Thoracic aorta (tissue), 2 donors: ENCODE results near the gene SPRY4. TPM values are rescaled to one million over a fixed set of nuclear protein-coding genes. Genes with fewer than 3 reads are reported as not detected.

Experiments
- ATAC-seq: fragments of 150-250 bp; one replicate; pipeline ENCODE4 v1.8.0; 2017; ENCODE audit warnings: low read depth; ENCODE audit not compliant: insufficient number of reproducible peaks, low FRiP score
- DNase-seq: peaks from one replicate; pipeline ENCODE4 v3.0.0-alpha.2; 2020; ENCODE audit warnings: low spot score
- H3K27ac ChIP-seq, 2 donors: fragments of 200-600 bp; sonication (generic); 1 replicate in 1 of 2; 2 replicates in 1 of 2; pipeline ENCODE4 v1.5.1; 2016; ENCODE audit warnings: mild to moderate bottlenecking in 2 of 2, moderate library complexity in 2 of 2
- H3K27me3 ChIP-seq: fragments of 200-600 bp; sonication (generic); replicated peaks from 2 replicates; pipeline ENCODE4 v1.6.0; 2016; ENCODE audit warnings: mild to moderate bottlenecking; ENCODE audit not compliant: insufficient read depth
- H3K36me3 ChIP-seq: fragments of 200-600 bp; sonication (generic); one replicate; pipeline ENCODE4 v1.5.1; 2016
- H3K4me1 ChIP-seq, 2 donors: fragments of 200-600 bp; sonication (generic); 1 replicate in 1 of 2; 2 replicates in 1 of 2; pipeline versions ENCODE4 v1.5.1 to v1.6.0; 2016; ENCODE audit warnings: low read depth in 2 of 2, mild to moderate bottlenecking in 1 of 2; ENCODE audit not compliant: control insufficient read depth in 1 of 2
- H3K4me3 ChIP-seq: fragments of 200-600 bp; sonication (generic); 2 replicates; pipeline ENCODE4 v1.5.1; 2016; ENCODE audit warnings: mild to moderate bottlenecking
- H3K9me3 ChIP-seq: fragments of 200-600 bp; sonication (generic); 2 replicates; pipeline ENCODE4 v1.5.1; 2016
- CTCF ChIP-seq: fragments of 200-600 bp; sonication (generic); IDR thresholded peaks from one replicate; pipeline ENCODE4 v1.5.1; 2019; ENCODE audit warnings: antibody characterized with exemption
- total RNA-seq, 2 donors: library from RNA; depleted of rRNA; stranded (reverse); fragments of >200 nt; gene quantifications; one replicate each; pipeline versions ENCODE4 v1.1.0 to v1.2.3, GENCODE V29; 2016

Gene SPRY4
- total RNA-seq, 2 donors from 2014 or later, result 63.4 to 136 TPM

DNA sequence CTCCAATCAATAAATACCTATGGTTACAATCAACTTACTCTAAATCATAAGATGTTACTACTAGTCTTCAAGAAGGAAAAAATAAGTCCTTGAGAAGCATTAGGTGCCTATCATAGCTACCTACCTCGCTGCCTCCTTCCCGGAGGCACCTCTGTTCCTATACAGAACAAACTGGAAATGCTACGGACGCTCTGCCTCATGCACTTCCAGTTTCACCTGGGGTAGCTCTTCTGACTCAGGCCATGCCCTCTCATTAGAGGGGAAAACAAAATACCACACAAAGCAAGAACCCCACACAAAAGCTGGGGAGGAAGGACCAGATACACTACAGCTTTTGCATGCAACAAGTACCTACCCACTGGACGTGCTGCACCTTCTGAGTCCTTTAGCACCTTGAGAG is 12.4 kb downstream of the SPRY4 start:
- Histone ChIP-seq H3K4me3 (no peak overlapping the region), H3K27ac (no peak overlapping the region), H3K27me3 (no peaks in the 10 kb centered on the region), H3K36me3 (peaks cover 20% of the 10 kb centered on the region), H3K4me1 (peaks cover 0 to 51% of the 10 kb centered on the region in 2 donors), H3K9me3 (no peaks in the 10 kb centered on the region)
- no peak for TF ChIP-seq CTCF
- ATAC-seq (no peak), DNase-seq (no peak)

- H3K27me3 ChIP-seq, result no peaks in the 10 kb centered on the region
- TF ChIP-seq CTCF, result no peak
- no peak overlapping the region for H3K4me3 ChIP-seq
- H3K27ac ChIP-seq, result no peak overlapping the region
- H3K36me3 ChIP-seq, result peaks cover 20% of the 10 kb centered on the region
- ATAC-seq (no peak), DNase-seq (no peak)
- no peaks in the 10 kb centered on the region for H3K9me3 ChIP-seq
- peaks cover 0 to 44% of the 10 kb centered on the region in 2 donors for H3K4me1 ChIP-seq
Observed at GRCh38 chr5:142311725-142312124, 13.1 kb downstream of the SPRY4 start.

DNA sequence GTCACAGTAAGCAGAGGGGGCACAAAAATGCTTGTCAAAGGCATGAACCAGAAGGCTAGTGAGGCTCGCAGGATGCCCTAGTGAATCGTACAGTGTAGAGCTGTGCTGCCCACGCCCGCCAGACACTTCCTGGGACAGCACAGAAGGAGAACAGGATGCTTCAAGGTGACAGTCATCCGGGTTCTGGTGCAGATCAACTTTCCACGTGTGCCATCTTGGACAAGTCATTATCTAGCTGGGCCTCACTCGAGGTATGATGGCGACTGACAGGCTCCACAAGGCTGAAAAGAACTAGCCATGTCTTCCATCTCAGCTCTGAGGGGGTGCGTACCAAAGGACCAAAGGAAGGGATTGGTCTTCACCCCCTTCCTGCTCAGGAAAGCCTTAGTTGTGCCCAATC is 14.0 kb downstream of the SPRY4 start:
- Histone ChIP-seq H3K4me3 (no peak overlapping the region), H3K36me3 (peaks cover 20% of the 10 kb centered on the region), H3K9me3 (no peaks in the 10 kb centered on the region), H3K27ac (no peak overlapping the region), H3K27me3 (no peaks in the 10 kb centered on the region), H3K4me1 (peaks cover 0 to 35% of the 10 kb centered on the region in 2 donors)
- no peak for TF ChIP-seq CTCF
- ATAC-seq (no peak), DNase-seq (no peak)

- Histone ChIP-seq H3K27me3 (no peaks in the 10 kb centered on the region), H3K4me3 (no peak overlapping the region), H3K36me3 (peaks cover 20% of the 10 kb centered on the region), H3K9me3 (no peaks in the 10 kb centered on the region), H3K27ac (no peak overlapping the region), H3K4me1 (peaks cover under 1 to 32% of the 10 kb centered on the region in 2 donors)
- ATAC-seq (no peak), DNase-seq (no peak)
- TF ChIP-seq CTCF, result no peak
Observed at GRCh38 chr5:142309747-142310318, 15.0 kb downstream of the SPRY4 start.

DNA sequence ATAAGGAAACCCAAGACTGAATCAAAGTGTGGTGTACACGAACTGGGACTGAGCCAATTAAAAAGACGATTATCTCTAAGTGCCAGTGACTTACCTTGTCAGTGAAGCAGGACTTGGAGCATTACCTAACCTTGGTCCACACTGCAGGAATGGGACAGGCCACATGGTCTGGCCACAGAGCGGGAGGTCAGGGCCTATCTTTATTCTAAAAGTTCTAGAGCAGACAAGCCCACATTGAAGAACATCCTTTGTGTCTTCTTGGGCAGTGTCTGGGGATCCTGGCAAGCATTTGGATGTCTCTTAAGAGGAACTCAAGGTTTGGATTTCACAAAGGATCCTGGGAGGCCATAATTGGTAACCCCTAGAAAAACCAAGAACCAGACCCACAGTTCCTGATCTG is 16.5 kb downstream of the SPRY4 start:
- Histone ChIP-seq H3K27me3 (no peaks in the 10 kb centered on the region), H3K4me1 (peaks cover 6 to 31% of the 10 kb centered on the region in 2 donors), H3K9me3 (no peaks in the 10 kb centered on the region), H3K27ac (no peak overlapping the region), H3K36me3 (peaks cover 10% of the 10 kb centered on the region), H3K4me3 (no peak overlapping the region)
- DNase-seq, result no peak
- no peak for ATAC-seq
- no peak for TF ChIP-seq CTCF
